Lung (tissue), 12 donors: ENCODE measurements around the gene SCARB1. TPM values are rescaled to one million over a fixed set of nuclear protein-coding genes. Genes with fewer than 3 reads are reported as not detected.
A peak's percentile ranks its signal among the peaks of the same experiment; 100 is the strongest.

Source experiments
- ATAC-seq: fragments of 200-7000 bp; cut with Tn5 transposase; one replicate; pipeline ENCODE4 v1.9.1; 2020; ENCODE audit warnings: moderate number of reproducible peaks; ENCODE audit not compliant: insufficient read depth, low FRiP score
- DNase-seq, 3 donors: peaks; one replicate each; pipeline ENCODE4 v3.0.0-alpha.2; 2013 to 2017
- H3K27ac ChIP-seq, 2 donors: one replicate each; pipeline ENCODE4 v1.5.1; 2013; ENCODE audit warnings: mild to moderate bottlenecking in 2 of 2, moderate library complexity in 2 of 2, control low read depth in 1 of 2, inconsistent platforms in 1 of 2, low read depth in 1 of 2, low read length in 1 of 2
- H3K27me3 ChIP-seq, 3 donors: one replicate each; pipeline ENCODE4 v1.5.1; 2013; ENCODE audit warnings: low read length in 2 of 3; ENCODE audit not compliant: control insufficient read depth in 3 of 3, insufficient read depth in 3 of 3
- H3K36me3 ChIP-seq, 4 donors: one replicate each; pipeline ENCODE4 v1.5.1; 2013; ENCODE audit warnings: low read length in 4 of 4, mild to moderate bottlenecking in 1 of 4, moderate library complexity in 1 of 4; ENCODE audit not compliant: control insufficient read depth in 4 of 4, insufficient read depth in 4 of 4
- H3K4me1 ChIP-seq, 5 donors: one replicate each; pipeline ENCODE4 v1.5.1; 2013; ENCODE audit warnings: low read length in 5 of 5, mild to moderate bottlenecking in 2 of 5, moderate library complexity in 1 of 5; ENCODE audit not compliant: control insufficient read depth in 5 of 5, insufficient read depth in 5 of 5
- H3K4me3 ChIP-seq: one replicate; pipeline ENCODE4 v1.5.1; 2013; ENCODE audit warnings: mild to moderate bottlenecking, control low read depth, moderate library complexity
- H3K9ac ChIP-seq, 2 donors: one replicate each; pipeline ENCODE4 v1.5.1; 2013; ENCODE audit warnings: low read length in 2 of 2, control low read depth in 1 of 2; ENCODE audit not compliant: insufficient read depth in 1 of 2
- H3K9me3 ChIP-seq, 4 donors: one replicate each; pipeline ENCODE4 v1.5.1; 2013; ENCODE audit warnings: low read length in 3 of 4, mild to moderate bottlenecking in 1 of 4, moderate library complexity in 1 of 4; ENCODE audit not compliant: control insufficient read depth in 4 of 4, insufficient read depth in 3 of 4
- CTCF ChIP-seq: IDR thresholded peaks from 2 replicates; pipeline ENCODE4 v1.5.1; 2012; ENCODE audit warnings: mild to moderate bottlenecking; ENCODE audit errors: control extremely low read depth, extremely low read depth
- WGBS, 2 donors: extraction: QIAGEN DNeasy Blood & Tissue Kit; methylation state at CpG; one replicate each; pipeline ENCODE4 v1.1.7; 2013; 5-methylcytosine and 5-hydroxymethylcytosine counted together
- polyA plus RNA-seq, 2 donors: library from polyadenylated mRNA; stranded (reverse); fragments of 200-250 nt; gene quantifications; one replicate each; pipeline ENCODE4 v1.2.1, GENCODE V29; 2013
- total RNA-seq, 2 donors: library from RNA; depleted of rRNA in 1 of 2; stranded (reverse); fragments of >200 nt in 1 of 2; gene quantifications; one replicate each; pipeline ENCODE4 v1.2.1, GENCODE V29; 2014 to 2021
- donor health status: control.
- donor health status: control.
- donor health status: Bipolar disorder and iron deficiency.
- donor health status: healthy.
- donor health status: DM: yes; HTN: yes; CAD: no.

SCARB1 gene
- total and polyA plus RNA-seq, 4 donors: 11.9 to 31.3 (median 28.8) TPM

GRCh38 chr12:124797321-124797720 lies 66.3 kb downstream of the SCARB1 start:
- DNase-seq: peak in 2 of 3 donors; percentile 40 to 44
- no peak for TF ChIP-seq CTCF
- WGBS, 2 donors: 56 to 65% methylated on average over 13 of the region's 13 CpGs
- Histone ChIP-seq H3K27ac (no peak overlapping the region), H3K4me1 (peaks cover 0 to 7% (median 0%) of the 10 kb centered on the region in 5 donors), H3K9ac (peak overlapping the region in 1 of 2 donors; percentile 34), H3K27me3 (no peaks in the 10 kb centered on the region), H3K36me3 (peaks cover 0 to 18% (median 0%) of the 10 kb centered on the region in 4 donors), H3K4me3 (no peak overlapping the region), H3K9me3 (no peaks in the 10 kb centered on the region)
- ATAC-seq: no peak

GRCh38 chr12:124796303-124796960 lies 67.2 kb downstream of the SCARB1 start:
- TF ChIP-seq CTCF: no peak
- DNase-seq (no peak), ATAC-seq (no peak)
- Histone ChIP-seq H3K4me3 (no peak overlapping the region), H3K36me3 (peaks cover 0 to 17% (median 0%) of the 10 kb centered on the region in 4 donors), H3K9ac (no peak overlapping the region), H3K9me3 (no peaks in the 10 kb centered on the region), H3K27ac (no peak overlapping the region), H3K4me1 (peaks cover 0 to 7% (median 0%) of the 10 kb centered on the region in 5 donors), H3K27me3 (no peaks in the 10 kb centered on the region)
- WGBS, 2 donors: 74 to 76% methylated on average over 14 of the region's 14 CpGs

GRCh38 chr12:124795081-124795948 lies 68.3 kb downstream of the SCARB1 start:
- no peak for DNase-seq
- WGBS, 2 donors: 93 to 95% methylated on average over 6 of the region's 6 CpGs
- peaks cover 0 to 2% (median 0%) of the 10 kb centered on the region in 4 donors for H3K9me3 ChIP-seq

More at GRCh38 chr12:124795081-124795948, 68.3 kb downstream of the SCARB1 start:
- no peak for TF ChIP-seq CTCF
- no peak overlapping the region for H3K9ac ChIP-seq
- no peak overlapping the region for H3K27ac ChIP-seq
- peaks cover 0 to 7% (median 0%) of the 10 kb centered on the region in 5 donors for H3K4me1 ChIP-seq
- H3K27me3 ChIP-seq: no peaks in the 10 kb centered on the region
- H3K4me3 ChIP-seq: no peak overlapping the region
- H3K36me3 ChIP-seq: peaks cover 0 to 18% (median 0%) of the 10 kb centered on the region in 4 donors
- ATAC-seq: no peak
